ENCODE measurements around the gene ALDH1L1.
"Not testable (repeated sequence)": the region's sequence is repeated elsewhere in the genome, so short reads cannot be mapped to it uniquely, and the experiment has no call there.

ALDH1L1 gene

DNA sequence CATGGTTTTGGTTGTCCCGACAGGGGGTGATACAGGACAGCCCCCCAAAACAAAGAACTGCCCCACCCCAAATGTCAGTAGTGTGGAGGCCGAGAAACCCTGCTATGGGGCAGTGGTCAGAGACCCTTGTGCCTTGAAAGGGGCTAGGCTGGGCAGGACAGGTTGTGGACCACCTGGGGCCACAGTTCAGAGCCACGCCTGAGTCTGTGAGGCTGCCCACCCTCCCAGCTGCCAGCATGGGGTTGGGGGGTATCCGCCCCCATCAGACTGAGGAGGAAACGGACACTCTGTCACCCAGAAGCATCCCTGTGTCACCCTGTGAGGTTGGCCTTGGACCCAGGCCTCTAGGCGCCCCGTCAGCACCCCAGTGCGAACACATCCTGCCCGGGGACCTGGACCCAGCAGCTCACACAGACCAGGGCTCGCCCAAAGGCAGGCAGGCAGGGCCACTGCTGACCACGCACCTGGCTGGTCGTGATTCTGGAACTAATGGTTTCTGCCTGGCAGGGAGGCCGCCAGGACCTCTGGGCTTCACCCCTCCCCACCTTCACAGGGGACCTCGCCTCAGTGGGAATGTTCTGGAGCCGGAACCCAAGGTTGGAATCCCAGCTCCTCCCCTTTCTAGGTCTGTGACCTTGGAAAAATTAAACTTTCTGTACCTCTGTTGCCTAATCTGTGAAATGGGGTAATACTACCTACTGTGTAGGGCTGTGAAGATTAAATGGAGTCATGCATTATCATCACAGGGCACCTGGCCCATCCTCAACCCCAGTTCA lies 97.8 kb downstream of the ALDH1L1 start:
- DNase-seq (ENCODE audit: low read depth): no peak

DNA sequence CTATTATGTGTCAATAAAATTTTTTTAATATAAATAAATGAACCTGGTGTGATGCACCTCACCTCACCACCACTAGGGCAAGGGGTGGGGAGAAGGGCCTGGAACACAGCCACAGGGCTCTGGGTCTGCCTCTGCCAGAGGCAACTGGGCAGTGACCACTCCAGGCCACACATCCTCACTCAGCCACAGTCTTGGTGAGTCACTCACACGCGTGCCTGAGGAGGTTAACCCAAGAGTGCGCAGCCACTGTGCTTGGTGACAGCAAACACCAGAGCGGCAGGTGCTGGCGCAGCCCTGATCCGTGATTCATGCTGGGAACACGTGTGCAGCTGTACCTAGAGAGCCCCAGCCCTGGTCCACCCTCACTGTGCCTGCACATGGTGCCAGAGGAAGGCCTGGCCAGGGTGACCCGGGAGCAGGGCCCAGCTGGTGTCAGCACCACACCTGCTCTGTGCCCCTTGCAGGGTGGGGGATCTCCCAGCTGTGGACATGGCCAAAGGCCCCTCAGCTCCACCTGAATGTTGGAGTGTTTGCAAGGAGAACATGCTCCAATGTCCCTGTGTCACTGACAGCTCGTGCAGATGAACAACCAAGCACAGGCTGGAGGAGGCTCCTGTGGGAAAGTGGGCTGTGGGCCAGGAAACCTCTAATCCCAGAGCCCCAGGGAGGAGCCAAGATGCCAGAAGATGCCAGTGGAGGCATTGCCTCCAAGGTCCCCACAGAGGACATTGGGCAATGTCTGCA lies 98.6 kb downstream of the ALDH1L1 start:
- DNase-seq (ENCODE audit: low read depth): no peak

DNA sequence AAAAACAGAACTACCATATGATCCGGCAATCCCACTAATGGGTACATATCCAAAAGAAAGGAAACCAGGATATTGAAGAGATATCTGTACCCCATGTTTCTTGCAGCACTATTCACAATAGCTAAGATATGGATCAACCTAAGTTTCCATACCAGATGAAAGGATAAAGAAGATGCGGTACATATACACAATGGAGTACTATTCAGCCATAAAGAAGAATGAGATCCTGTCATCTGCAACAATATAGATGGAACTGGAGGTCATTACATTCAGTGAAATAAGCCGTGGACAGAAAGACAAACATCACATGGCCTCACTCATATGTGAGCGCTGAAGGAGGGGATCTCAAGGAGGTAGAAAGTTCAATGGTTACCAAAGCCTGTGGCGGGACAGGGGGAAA lies 99.4 kb downstream of the ALDH1L1 start:
- DNase-seq (ENCODE audit: low read depth): no peak

- no peak for DNase-seq (ENCODE audit: low read depth)
Observed at GRCh38 chr3:126078866-126079265, 101.5 kb downstream of the ALDH1L1 start.

DNA sequence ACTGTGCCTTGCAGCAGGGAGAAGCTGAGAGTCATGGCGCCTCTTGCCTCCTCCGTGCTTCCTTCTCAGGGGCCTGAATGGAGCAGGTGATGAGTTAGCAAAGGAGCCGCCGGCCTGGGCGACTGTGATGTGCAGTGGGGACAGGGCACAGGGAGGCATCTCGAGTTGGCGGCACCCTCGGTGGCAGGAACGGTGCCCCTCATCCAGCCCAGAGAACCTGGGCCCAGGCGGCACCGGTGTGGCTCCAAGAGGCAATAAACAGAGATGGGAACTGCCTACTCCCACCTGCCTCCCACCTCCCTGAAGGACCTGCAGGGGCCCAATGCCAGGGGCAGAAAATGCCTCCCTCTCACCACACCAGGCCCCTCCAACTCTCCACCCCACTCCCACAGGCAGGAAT lies 102.6 kb downstream of the ALDH1L1 start:
- no peak for DNase-seq (ENCODE audit: low read depth)

DNA sequence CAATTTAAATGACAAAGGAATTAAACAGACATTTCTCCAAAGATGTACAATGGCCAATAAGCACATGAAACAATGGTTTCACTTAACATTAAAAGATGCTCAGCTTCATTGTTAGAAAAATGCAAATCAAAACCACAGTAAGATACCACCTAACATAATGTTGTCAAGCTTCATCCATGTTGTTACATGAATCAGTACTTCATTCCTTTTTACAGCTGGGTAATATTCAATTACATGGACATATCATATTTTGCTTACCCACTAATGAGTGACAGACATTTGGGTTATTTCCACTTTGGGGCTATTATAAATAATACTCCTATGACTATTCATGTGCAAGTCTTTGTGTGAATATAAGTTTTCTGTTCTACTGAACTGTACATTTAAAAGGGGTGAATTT lies 104.2 kb downstream of the ALDH1L1 start:
- DNase-seq (ENCODE audit: low read depth): no peak

DNA sequence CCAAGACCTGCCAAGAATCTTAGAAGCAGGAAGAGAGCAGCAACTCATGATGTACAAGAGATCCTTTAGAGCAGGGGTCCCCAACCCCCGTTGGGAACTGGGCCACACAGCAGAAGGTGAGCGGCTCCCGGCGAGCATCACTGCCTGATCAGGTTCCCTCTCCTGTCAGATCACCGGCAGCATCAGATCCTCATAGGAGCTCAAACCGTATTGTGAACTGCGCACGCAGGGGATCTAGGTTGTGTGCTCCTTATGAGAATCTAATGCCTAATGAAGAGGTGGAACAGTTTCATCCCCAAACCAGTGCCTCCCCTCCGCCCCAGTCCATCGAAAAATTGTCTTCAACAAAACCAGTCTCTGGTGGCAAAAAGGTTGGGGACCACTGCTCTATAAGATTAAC lies 110.2 kb downstream of the ALDH1L1 start:
- DNase-seq (ENCODE audit: low read depth): no peak

DNA sequence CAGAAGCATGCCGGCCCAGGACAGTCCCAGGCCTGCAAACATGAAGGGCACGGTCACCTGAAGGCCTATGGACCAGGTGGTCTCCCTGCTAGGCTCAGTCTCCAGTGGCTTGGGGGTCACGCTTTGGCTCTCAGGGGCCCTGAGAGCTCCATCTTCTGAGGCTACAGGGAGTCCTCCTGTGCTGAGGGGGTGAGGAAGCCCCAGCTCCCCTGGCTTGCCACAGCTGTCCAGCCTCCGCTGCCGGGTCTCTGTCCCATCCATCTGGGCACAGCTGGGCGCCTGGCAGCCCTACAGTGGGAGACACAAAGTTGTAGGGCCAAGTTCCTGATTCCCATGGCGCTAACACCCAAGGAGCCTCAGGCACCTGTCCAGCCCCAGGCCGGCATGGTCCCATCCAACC lies 112.4 kb downstream of the ALDH1L1 start:
- no peak for DNase-seq (ENCODE audit: low read depth)

GRCh38 chr3:126066676-126067075 lies 113.7 kb downstream of the ALDH1L1 start:
- not testable (repeated sequence) for DNase-seq (ENCODE audit: low read depth)

GRCh38 chr3:126065876-126066275 lies 114.5 kb downstream of the ALDH1L1 start:
- no peak for DNase-seq (ENCODE audit: low read depth)

- DNase-seq (ENCODE audit: low read depth): no peak
Observed at GRCh38 chr3:126064627-126065258, 115.6 kb downstream of the ALDH1L1 start.

DNA sequence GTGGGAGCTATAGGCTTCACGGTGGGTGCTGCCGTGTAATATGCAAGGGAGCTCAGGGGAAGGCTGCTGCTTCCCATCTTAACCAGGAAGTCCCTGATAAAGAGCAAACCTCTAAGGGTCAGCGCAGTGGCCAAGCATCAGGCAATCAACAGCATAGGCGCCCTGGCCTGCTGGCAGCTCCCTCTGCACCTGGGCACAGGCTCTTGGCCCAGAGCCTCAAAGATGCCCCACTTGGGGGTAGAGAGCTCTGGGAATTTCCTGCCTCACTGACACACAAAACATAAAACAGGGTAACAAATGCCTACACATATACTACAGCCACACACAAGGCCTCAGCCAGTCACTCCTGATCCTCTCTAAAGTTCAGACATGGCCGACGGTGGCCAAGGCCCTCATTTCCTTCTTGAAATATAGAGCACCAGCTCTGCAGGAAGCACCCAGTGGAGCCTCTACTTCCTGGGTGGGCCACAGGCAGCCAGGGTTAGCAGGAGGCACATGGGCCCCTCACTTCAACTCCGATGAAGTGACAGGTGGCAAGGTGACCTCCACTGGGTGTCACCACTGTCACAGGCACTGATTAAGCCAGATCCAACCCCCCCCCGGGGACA lies 116.9 kb downstream of the ALDH1L1 start:
- DNase-seq (ENCODE audit: low read depth): no peak

DNA sequence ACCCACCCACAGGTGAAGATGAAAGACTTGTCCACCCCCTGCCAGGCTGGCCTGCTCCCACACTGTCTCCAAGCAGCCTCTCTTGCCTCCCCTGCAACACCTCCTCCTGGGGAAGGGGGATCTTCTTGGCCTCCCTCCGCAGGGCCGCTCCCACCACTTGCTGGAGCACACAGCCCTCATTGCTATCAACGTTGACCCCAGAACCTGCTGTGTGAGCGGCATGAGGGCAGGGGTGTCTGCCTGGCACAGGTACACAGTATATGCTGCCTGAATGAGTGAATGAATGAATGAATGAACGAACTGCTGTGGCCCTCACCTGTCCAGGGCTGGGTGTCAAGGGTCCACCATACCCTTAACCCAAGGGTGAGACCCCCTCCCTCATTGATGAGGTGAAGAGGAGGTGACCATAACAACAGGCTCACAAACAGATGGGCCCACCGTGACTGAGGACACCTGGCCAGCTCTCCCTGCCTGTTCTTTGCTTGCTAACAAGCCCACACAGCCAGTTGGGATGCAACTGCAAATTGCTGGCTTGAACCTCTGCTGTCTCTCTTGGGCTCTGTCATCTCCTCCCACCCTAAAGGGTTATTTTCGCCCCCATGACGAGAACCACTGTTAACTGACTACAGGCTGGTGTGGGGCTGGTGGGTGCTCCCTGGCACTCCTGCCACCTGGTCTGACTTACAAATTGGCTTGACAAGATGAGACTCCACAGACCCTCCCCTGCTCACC lies 118.9 kb downstream of the ALDH1L1 start:
- no peak for DNase-seq (ENCODE audit: low read depth)

GRCh38 chr3:126060613-126061145 lies 119.7 kb downstream of the ALDH1L1 start:
- no peak for DNase-seq (ENCODE audit: low read depth)

GRCh38 chr3:126058666-126059065 lies 121.7 kb downstream of the ALDH1L1 start:
- no peak for DNase-seq (ENCODE audit: low read depth)

GRCh38 chr3:126057936-126058335 lies 122.5 kb downstream of the ALDH1L1 start:
- no peak for DNase-seq (ENCODE audit: low read depth)

DNA sequence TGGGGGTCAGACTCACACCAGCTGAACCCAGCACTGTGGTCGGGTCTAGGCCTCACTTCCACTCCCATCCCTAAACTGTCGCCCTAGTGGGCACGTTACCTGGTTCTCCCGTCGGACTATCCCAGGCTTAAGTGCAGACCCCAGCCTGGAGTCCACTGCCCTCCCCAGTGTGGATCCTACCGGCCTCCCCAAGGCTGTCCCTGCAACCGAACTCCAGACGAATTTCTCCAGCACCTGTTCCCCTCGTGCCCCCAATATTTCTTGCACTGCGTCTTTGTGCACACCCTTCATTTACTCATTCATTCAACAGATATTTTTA lies 122.9 kb downstream of the ALDH1L1 start:
- DNase-seq (ENCODE audit: low read depth): no peak

- peak; percentile 40 for DNase-seq (ENCODE audit: low read depth)
Observed at GRCh38 chr3:126056681-126057500, 123.5 kb downstream of the ALDH1L1 start.

- no peak for DNase-seq (ENCODE audit: low read depth)
Observed at GRCh38 chr3:126056088-126056487, 124.3 kb downstream of the ALDH1L1 start.

- DNase-seq (ENCODE audit: low read depth): no peak
Observed at GRCh38 chr3:126054870-126055269, 125.5 kb downstream of the ALDH1L1 start.

Measured in CMK (cell line).